HG02588 (cell line): ENCODE measurements around the gene ARHGAP33.
"Not testable (repeated sequence)": the region's sequence is repeated elsewhere in the genome, so short reads cannot be mapped to it uniquely, and the experiment has no call there.

Source experiments
- ATAC-seq: cut with Tn5 transposase; IDR thresholded peaks from one replicate; pipeline ENCODE4 v1.9.1; 2021; ENCODE audit warnings: mild to moderate bottlenecking, moderate library complexity; ENCODE audit not compliant: unreplicated experiment

Gene ARHGAP33

GRCh38 chr19:35830986-35831385 is 55.6 kb downstream of the ARHGAP33 start:
- ATAC-seq, result no peak

GRCh38 chr19:35832054-35832453 is 56.7 kb downstream of the ARHGAP33 start:
- no peak for ATAC-seq

GRCh38 chr19:35833972-35834371 is 58.6 kb downstream of the ARHGAP33 start:
- ATAC-seq, result no peak

- ATAC-seq, result not testable (repeated sequence)
Measured at GRCh38 chr19:35836096-35836495, 60.7 kb downstream of the ARHGAP33 start.
